Subcutaneous abdominal adipose tissue (tissue), 5 donors: ENCODE results near the gene SMARCAL1.

Source experiments
- H3K27ac ChIP-seq: one replicate; pipeline ENCODE4 v1.7.0; 2013; ENCODE audit warnings: low read depth, mild to moderate bottlenecking, inconsistent platforms, low read length, moderate library complexity
- H3K27me3 ChIP-seq, 5 donors: one replicate each; pipeline ENCODE4 v1.7.0; 2013; ENCODE audit warnings: low read length in 5 of 5, inconsistent platforms in 1 of 5; ENCODE audit not compliant: control insufficient read depth in 5 of 5, insufficient read depth in 4 of 5
- H3K36me3 ChIP-seq, 5 donors: one replicate each; pipeline ENCODE4 v1.7.0; 2013; ENCODE audit warnings: low read length in 5 of 5; ENCODE audit not compliant: control insufficient read depth in 5 of 5, insufficient read depth in 5 of 5
- H3K4me1 ChIP-seq, 5 donors: one replicate each; pipeline ENCODE4 v1.7.0; 2013; ENCODE audit warnings: low read length in 5 of 5, mild to moderate bottlenecking in 3 of 5, moderate library complexity in 1 of 5; ENCODE audit not compliant: control insufficient read depth in 5 of 5, insufficient read depth in 5 of 5
- H3K4me3 ChIP-seq, 5 donors: one replicate each; pipeline ENCODE4 v1.7.0; 2013; ENCODE audit warnings: low read length in 5 of 5, low read depth in 1 of 5
- H3K9ac ChIP-seq, 5 donors: one replicate each; pipeline ENCODE4 v1.7.0; 2013; ENCODE audit warnings: low read length in 5 of 5, mild to moderate bottlenecking in 4 of 5, moderate library complexity in 3 of 5
- H3K9me3 ChIP-seq, 5 donors: one replicate each; pipeline ENCODE4 v1.7.0; 2013; ENCODE audit warnings: low read length in 5 of 5; ENCODE audit not compliant: control insufficient read depth in 5 of 5
- donor health status: healthy.
- donor health status: healthy.
- donor health status: healthy.
- donor health status: healthy.
- donor health status: healthy.

SMARCAL1 gene

DNA sequence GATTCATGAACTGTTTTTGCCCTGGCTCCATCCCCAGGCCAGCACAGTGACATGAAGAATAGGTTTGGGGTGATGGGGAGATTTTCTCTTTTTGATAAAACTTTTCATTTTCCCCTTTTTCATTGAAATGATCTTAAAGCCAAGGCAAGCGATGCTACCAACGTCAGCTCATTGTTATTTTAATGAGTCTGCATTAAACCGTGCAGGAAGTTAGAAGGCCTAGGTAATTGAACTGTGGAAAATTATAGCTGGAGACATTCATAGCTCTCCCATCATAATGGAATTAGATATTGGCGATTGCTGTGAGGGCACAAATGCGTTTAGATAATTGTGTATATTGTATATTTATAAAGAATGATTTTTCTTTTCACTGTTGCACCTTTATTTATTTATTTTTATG lies 33.2 kb downstream of the SMARCAL1 start:
- no peaks in the 10 kb centered on the region for H3K9me3 ChIP-seq
- no peaks in the 10 kb centered on the region for H3K27me3 ChIP-seq
- H3K27ac ChIP-seq = no peak overlapping the region
- H3K9ac ChIP-seq = no peak overlapping the region
- no peak overlapping the region for H3K4me3 ChIP-seq
- peaks cover 38 to 70% (median 51%) of the 10 kb centered on the region in 5 donors for H3K36me3 ChIP-seq
- peaks cover 0 to 8% (median 4%) of the 10 kb centered on the region in 5 donors for H3K4me1 ChIP-seq

DNA sequence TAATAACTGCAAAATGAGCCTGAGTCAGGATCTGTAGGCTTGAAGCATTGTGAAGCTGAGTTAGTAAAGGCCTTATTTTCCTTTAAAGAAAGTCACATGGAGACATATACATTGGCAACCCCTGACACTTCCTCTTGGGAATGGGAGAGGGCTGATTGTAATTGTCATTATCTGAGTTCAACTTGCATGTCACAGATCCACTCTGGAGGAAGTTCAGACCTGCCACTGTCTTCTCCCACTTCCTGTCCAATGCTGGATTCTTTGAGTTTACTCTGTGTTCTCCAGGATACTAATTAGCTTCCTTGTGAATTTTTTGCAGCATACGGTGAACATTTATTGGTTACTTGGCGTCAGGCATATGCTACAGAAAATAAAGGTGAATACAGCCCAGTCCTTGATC lies 34.1 kb downstream of the SMARCAL1 start:
- no peak overlapping the region for H3K4me3 ChIP-seq
- no peak overlapping the region for H3K27ac ChIP-seq
- H3K9me3 ChIP-seq = no peaks in the 10 kb centered on the region
- peaks cover 0 to 8% (median 4%) of the 10 kb centered on the region in 5 donors for H3K4me1 ChIP-seq
- no peak overlapping the region for H3K9ac ChIP-seq
- peaks cover 40 to 74% (median 59%) of the 10 kb centered on the region in 5 donors for H3K36me3 ChIP-seq
- no peaks in the 10 kb centered on the region for H3K27me3 ChIP-seq

DNA sequence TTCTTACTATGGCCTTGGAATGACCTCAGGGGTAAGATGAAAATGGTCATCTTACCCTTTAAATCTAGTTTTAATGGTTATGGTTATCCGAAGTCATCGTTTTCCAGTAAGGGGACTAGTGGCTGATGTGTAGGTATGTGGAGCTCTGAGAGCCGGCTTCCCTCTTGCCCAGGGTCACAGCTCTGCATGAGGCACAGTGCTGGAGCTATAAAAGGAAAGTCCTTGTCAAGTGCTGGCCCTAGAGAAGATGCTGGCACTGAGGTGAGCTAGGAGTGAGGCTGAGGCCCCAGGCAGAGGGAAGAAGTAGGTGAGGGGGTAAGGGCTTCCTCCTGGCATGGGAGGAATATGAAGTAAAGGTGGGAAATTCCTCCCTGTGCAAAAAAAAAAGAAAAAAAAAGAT lies 35.0 kb downstream of the SMARCAL1 start:
- Histone ChIP-seq H3K36me3 (peaks cover 48 to 77% (median 63%) of the 10 kb centered on the region in 5 donors), H3K9me3 (no peaks in the 10 kb centered on the region), H3K27me3 (no peaks in the 10 kb centered on the region), H3K9ac (no peak overlapping the region), H3K27ac (no peak overlapping the region), H3K4me1 (peaks cover 0 to 7% (median 4%) of the 10 kb centered on the region in 5 donors), H3K4me3 (no peak overlapping the region)

DNA sequence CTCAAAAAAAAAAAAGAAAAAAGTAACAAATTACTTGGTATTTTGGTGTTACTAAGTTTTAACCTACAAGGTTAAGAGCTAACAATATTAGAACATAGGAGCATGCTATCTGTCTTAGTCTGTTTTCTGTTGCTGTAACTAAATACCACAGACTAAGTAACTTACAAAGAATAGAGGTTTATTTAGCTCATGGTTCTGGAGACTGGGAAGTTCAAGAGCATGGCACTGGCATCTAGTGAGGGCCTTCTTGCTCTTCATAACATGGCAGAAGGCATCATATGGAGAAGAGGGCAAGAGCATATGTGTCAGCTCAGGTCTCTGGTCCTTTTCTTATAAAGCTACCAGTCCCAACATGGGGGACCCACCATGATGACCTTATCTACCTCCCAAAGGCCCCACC lies 36.5 kb downstream of the SMARCAL1 start:
- H3K9me3 ChIP-seq = no peaks in the 10 kb centered on the region
- H3K4me1 ChIP-seq = no peaks in the 10 kb centered on the region
- no peak overlapping the region for H3K9ac ChIP-seq
- peaks cover 58 to 86% (median 73%) of the 10 kb centered on the region in 5 donors for H3K36me3 ChIP-seq
- H3K4me3 ChIP-seq = no peak overlapping the region
- H3K27me3 ChIP-seq = no peaks in the 10 kb centered on the region
- no peak overlapping the region for H3K27ac ChIP-seq

DNA sequence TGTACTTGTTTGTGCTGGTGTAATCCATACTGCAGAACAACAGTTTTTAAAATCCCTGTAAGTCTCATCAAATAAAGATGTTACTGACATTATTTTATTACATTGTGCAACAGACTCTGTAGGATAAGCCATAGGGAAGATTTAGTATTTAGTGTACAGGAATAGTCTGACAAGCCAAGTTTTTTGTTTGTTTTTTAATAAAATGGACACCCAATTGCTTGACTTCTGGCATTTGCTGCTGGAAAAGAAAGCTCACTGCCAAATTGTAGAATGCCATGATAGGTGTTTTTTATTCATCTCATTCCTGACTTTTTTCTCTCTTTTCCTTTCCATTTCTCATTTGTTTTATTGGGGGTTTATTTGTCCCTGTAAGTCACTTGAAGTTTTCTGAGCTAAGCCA lies 38.1 kb downstream of the SMARCAL1 start:
- Histone ChIP-seq H3K9ac (no peak overlapping the region), H3K27me3 (no peaks in the 10 kb centered on the region), H3K4me1 (no peaks in the 10 kb centered on the region), H3K27ac (no peak overlapping the region), H3K9me3 (no peaks in the 10 kb centered on the region), H3K36me3 (peaks cover 64 to 91% (median 72%) of the 10 kb centered on the region in 5 donors), H3K4me3 (no peak overlapping the region)

DNA sequence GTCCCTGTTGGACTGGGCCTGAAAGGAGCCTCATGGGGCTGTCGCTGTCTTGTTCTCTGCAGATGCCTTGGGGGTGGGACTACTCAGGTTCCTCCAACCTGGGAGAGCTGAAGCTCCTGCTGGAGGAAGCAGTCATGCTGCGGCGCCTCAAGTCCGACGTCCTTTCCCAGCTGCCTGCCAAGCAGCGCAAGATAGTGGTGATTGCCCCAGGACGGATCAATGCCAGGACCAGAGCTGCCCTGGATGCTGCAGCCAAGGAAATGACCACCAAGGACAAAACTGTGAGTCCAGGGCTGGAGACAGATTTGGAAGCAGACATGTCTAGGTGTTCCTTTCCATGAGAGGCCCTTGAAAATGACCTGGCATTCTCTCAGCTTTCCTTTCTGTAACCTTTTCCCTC lies 38.5 kb downstream of the SMARCAL1 start:
- Histone ChIP-seq H3K4me1 (no peaks in the 10 kb centered on the region), H3K36me3 (peaks cover 59 to 93% (median 73%) of the 10 kb centered on the region in 5 donors), H3K9ac (no peak overlapping the region), H3K27me3 (no peaks in the 10 kb centered on the region), H3K9me3 (no peaks in the 10 kb centered on the region), H3K27ac (no peak overlapping the region), H3K4me3 (no peak overlapping the region)

DNA sequence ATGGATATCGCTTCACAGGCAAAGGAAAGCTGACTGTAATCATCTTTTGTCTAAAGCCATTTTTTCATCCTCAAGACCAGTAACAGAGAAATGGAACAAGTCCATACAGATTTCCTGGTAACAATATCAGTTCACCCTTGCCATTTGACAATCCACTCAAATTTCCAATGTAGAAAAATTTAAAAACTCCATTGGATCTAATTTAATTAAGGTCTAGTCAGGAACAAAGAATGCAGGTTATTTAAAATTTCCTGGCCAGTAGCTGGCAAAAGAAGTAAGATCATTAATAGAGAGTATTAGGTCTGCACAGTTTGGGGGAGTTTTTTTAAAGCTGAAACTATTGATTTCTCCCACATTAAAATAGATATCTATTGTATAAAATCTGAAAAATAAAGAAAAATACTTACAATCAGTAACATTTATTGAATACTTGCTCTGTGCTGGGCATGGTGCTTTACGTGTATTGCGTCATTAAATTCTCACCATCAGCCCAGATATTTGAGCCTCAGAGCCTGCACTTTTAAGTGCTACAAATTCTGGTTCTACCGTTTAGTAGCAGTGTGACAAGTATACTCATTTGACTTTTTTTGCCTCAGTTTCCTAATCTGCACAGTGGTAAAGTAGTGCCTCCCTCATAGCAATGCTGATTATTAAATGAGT lies 41.8 kb downstream of the SMARCAL1 start:
- H3K9me3 ChIP-seq = no peaks in the 10 kb centered on the region
- no peaks in the 10 kb centered on the region for H3K4me1 ChIP-seq
- no peak overlapping the region for H3K9ac ChIP-seq
- no peaks in the 10 kb centered on the region for H3K27me3 ChIP-seq
- H3K4me3 ChIP-seq = no peak overlapping the region
- no peak overlapping the region for H3K27ac ChIP-seq
- H3K36me3 ChIP-seq = peaks cover 41 to 60% (median 44%) of the 10 kb centered on the region in 5 donors

DNA sequence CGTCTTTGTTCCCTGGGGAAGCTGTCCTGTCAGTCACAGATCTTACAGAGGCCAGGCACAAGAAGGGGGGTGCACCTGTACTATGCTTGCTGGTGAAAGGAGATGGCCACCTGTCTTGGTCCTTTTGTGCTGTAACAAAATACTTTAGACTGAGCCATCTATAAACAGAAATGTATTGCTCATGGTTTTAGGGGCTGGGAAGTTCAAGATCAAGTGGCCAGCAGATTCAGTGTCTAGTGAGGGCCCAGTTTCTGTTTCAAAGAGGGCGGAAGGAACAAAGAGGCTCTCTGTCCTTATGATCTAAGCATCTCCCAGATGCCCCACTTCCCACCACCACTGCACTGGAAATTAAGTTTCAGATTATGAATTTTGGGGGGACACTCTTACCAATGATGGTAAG lies 50.9 kb downstream of the SMARCAL1 start:
- H3K9ac ChIP-seq = no peak overlapping the region
- peaks cover 2 to 35% (median 25%) of the 10 kb centered on the region in 5 donors for H3K36me3 ChIP-seq
- H3K4me1 ChIP-seq = no peaks in the 10 kb centered on the region
- no peaks in the 10 kb centered on the region for H3K9me3 ChIP-seq
- no peak overlapping the region for H3K27ac ChIP-seq
- no peaks in the 10 kb centered on the region for H3K27me3 ChIP-seq
- no peak overlapping the region for H3K4me3 ChIP-seq

DNA sequence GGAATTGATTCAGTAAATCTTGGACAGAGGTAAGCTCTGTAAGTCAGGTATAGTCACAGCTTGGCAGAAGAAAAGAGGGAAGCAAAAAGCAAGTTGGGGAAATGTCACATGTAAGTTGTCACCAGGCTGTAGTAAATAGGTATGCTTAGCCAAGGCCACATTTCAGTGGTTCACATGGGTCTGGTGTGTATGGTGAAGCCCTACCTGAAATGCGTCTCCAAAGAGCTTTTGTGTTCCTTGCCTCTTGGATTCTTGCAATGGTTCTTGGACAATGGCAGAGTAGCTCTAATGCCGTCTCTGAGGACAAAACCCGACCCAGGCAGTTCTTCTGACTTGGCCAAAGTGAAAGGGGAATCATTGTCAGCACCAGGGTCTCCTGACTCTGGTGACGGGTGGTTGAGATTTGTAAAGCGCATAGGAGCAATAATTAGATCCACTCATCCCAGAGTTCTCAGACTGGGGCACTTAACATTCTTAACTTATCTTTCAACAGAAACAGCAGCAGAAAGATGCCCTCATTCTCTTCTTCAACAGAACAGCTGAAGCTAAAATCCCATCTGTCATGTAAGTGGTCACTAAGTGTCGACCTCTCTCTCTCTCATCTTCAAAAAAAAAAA lies 51.9 kb downstream of the SMARCAL1 start:
- no peaks in the 10 kb centered on the region for H3K27me3 ChIP-seq
- H3K36me3 ChIP-seq = peaks cover 6 to 41% (median 28%) of the 10 kb centered on the region in 5 donors
- H3K9me3 ChIP-seq = no peaks in the 10 kb centered on the region
- H3K4me3 ChIP-seq = no peak overlapping the region
- no peak overlapping the region for H3K27ac ChIP-seq
- no peaks in the 10 kb centered on the region for H3K4me1 ChIP-seq
- no peak overlapping the region for H3K9ac ChIP-seq

DNA sequence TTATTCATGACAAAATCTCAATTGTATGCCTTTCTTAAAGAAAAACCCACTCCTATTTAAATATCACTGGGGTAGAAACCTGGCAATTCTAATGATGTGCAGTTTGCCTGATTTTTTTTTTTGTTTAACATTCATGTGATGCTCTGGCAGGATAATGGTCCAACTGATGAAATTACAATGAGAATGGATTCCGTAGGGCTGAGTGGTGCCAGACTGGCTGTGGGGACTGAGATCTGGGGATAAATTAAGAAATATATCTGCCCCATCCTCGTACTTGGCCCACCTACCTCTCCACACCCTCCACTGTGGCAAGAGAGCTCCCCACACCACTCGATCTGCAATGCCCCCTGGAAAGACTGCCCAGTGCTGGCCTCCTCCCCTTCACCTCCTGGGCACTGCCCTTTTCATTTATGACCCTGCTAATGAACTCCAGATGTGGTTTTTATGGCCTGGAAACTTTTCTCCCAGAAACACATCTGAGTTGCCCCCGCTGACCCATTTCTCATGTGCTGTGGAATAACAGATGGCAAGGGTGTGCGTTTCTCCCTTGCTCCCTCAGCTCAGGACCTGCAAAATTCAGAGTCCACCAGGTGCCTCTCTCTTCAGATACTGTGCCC lies 53.4 kb downstream of the SMARCAL1 start:
- H3K27ac ChIP-seq = no peak overlapping the region
- H3K4me1 ChIP-seq = no peaks in the 10 kb centered on the region
- no peak overlapping the region for H3K4me3 ChIP-seq
- H3K9ac ChIP-seq = no peak overlapping the region
- no peaks in the 10 kb centered on the region for H3K27me3 ChIP-seq
- peaks cover 10 to 53% (median 34%) of the 10 kb centered on the region in 5 donors for H3K36me3 ChIP-seq
- H3K9me3 ChIP-seq = no peaks in the 10 kb centered on the region
